ENCODE measurements around the gene C1orf210. TPM values are rescaled to one million over a fixed set of nuclear protein-coding genes. Genes with fewer than 3 reads are reported as not detected.

The C1orf210 gene
- not detected for total RNA-seq
- long read RNA-seq = 0 reads

DNA sequence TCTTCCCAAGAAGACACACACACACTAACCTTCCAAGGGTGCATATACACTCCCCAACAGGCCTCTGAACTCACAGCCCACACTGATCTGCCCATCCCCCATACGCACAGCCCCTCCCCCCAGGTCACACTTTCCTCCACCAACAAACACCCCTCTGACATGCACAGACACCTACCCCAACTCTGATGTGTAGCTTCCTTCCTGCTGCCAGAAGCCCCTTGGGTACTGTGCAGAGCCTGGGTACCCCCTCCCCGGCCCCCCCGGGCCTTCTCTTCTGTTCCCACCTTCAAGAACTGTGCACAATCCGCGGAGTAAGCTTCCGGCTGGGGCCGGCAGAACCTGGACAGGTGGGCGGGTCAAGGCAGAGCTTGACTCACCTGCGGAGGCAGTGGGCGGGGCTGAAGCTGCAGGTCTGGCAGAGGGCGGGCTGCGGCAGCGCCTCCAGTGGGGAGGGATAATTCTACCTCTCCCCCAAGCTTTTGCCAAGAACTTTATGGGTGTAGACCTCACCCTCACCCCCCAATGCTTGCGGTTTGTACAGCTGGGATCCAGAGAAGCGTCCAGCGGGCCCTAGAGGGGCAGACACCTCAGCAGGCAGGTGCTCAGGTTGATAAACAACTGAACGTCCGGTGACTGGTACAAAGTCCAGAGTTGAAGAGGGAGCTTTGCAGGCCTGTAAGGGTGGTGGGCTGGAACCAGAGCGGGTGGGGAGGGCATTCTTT lies at the start of gene C1orf210:
C1orf210 (minus strand) TSS at position 313 of the 722 bp plus-strand sequence. CDS start 2,311 bp downstream, outside the sequence.
- DNase-seq (ENCODE audit: low spot score) = no peak

- DNase-seq (ENCODE audit: low spot score) = peak; percentile 49
Observed at GRCh38 chr1:43334453-43335205, 49.2 kb upstream of the C1orf210 start.

DNA sequence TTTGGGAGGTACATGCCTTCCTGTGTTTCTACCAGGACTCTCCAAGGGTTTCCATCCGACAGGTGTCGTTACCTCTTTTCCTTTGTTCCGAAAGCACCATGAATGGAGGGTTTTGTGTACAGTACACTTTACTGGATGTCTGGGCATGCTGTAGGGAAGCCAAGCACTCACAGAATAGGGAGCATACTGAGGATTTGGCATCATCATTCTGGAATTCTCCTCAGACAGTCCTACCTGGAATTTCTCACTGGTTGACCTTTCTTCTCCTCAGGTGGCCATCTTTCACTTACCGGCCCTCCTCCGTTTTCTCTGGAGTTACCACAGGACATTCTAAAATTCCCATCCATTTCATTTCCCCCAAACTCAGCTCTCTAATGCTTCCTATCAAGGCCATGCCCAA lies 46.3 kb upstream of the C1orf210 start:
- DNase-seq (ENCODE audit: low spot score) = no peak

DNA sequence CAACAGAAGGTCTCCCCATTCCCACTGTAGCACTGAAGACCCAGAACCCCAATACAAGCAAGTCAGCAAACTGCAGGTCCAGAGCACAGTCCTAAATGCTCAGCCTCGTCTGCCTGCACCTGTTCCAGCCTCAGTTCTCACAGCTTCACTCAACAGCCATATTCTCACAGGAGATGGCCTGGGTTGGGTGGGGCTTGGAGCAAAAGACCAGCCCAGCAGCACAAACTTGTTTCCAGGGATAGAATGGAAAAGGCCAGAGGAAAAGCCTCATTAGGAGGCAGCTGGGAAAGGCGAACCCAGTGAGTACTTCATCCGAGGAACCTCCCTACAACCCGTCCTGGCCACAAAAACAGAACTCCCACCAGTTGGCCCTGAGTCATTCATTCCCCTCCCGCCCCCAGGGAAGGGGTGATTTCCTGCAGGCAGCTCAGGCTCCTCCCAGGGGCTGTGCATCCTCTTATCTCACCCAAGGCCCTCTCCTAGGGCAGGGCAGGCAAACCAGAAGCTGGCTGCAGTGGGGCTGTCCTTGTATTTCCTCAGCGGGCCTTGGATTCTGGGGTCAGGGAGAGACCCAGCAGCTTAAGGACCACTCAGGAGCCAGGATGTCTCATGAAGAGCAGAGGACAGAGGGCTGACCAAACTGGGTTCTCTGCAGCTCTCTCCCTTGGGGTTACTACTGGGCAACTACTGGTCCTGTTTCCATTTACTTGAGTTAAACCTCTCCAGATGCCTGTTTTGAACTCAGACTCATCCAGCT lies 44.8 kb upstream of the C1orf210 start:
- DNase-seq (ENCODE audit: low spot score) = peak; percentile 84

DNA sequence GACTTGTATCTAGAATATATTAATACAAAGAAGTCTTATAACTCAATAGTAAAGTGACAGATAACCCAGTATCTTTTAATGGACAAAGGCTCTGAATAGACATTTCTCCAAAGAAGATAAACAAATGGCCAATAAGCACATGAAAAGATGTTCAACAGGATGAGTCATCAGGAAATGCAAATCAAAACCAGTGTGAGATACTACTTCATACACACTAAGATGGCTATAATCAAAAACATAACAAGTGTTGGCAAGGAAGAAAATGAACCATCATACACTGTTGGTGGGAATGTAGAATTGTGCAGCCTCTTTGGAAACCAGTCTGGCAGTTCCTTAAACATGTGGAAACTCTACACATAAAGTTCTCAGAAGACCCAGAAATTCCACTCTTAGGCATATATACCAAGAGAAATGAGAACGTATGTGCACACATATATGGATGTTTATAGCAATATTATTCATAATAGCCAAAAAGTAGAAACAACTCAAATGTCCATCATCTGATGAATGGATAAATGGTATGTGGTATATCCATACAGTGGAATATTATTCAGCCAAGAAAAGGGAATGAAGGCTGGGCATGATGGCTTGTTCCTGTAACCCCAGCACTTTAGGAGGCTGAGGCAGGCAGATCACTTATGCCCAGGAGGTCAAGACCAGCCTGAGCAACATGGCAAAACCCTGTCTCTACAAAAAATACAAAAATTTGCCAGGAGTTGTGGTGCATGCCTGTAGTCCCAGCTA lies 42.3 kb upstream of the C1orf210 start:
- no peak for DNase-seq (ENCODE audit: low spot score)

DNA sequence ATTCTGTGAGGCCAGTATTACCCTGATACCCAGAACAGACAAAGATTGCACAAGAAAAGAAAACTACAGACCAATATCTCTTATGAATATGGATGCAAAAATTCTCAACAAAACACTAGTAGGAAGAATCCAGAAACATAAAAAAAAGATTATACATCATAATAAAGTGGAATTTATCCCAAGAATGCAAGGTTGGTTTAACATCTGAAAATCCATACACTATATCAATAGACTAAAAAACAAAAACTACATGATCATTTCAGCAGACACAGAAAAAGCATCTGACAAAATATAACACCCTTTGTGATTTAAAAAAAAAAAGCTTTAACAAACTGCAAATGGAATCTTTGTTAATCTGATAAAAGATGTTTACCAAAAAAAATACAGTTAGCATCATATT lies 40.0 kb upstream of the C1orf210 start:
- no peak for DNase-seq (ENCODE audit: low spot score)

DNA sequence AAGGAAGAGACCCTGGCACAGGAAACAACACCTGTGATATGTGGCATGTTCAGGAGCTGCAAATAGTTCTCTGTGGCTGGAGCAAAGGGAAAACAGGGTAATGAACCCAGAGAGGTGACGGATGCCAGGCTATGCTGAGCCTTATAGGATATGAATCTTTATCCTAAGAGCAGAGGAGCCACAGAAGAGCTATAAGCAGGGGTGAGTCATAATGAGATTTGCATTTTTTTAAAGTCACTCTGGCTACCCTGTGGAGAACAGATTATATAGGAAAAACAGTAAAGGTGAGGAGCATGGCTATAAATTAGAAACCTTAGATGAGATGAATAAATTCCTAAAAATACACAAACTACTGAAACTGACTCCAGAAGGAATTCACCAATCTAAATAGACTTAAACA lies 39.4 kb upstream of the C1orf210 start:
- no peak for DNase-seq (ENCODE audit: low spot score)

- DNase-seq (ENCODE audit: low spot score) = peak; percentile 49
Observed at GRCh38 chr1:43322506-43322905, 37.1 kb upstream of the C1orf210 start.

GRCh38 chr1:43321331-43321891 lies 36.0 kb upstream of the C1orf210 start:
- DNase-seq (ENCODE audit: low spot score) = peak; percentile 77

DNA sequence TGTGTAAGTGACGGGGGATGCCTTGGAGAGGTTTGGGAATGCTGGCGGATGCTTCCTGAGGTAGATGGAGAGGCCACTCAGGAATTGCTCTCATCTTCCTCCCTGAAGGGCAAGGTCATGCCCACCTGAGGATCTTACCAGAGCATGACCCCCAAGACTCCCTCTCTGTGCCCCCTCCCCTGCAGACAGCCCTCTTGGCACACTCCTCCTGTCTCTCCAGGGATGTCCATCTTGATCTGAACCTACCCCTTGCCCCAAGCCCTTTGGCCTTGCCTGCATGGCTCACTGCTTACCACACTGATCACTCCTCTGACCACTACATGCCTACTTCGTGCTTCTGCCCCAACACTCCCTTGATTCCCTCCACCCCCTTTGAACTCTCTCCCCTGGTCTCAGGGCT lies 34.4 kb upstream of the C1orf210 start:
- peak; percentile 43 for DNase-seq (ENCODE audit: low spot score)

DNA sequence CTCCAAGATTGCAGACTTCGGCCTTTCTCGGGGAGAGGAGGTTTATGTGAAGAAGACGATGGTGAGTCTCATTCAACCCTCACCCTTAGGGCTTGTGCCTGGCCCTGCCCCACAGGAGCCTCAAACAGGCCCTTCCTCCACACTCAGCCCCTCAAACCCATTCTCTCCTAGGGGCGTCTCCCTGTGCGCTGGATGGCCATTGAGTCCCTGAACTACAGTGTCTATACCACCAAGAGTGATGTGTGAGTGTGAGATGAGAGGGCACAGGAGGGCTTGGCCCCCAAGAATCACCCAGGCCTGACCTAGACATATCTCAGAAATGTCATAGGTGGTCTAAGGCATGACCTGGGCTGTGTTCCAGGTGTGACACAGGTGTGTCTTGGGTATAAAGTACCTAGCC lies 33.9 kb upstream of the C1orf210 start:
- DNase-seq (ENCODE audit: low spot score) = peak; percentile 62

DNA sequence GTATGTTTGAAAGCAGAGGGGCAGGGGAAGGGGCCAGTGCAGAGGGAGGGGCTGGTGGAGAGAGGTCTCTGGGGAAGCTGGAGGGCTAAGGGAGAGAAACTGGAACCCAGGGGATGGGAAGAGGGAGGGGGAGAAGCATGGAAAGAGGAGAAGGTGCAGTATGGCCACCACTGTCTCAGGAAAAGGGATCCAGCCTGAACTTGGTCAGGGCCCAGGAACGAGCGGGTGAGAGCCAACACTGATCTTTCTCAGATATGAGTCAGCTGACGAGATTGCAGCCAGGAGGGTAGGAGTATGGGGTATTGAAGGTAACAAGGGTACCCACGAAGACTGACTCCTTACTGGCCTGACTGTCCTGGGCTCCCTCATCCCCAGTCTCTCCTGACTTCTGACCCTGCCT lies 33.5 kb upstream of the C1orf210 start:
- no peak for DNase-seq (ENCODE audit: low spot score)

- DNase-seq (ENCODE audit: low spot score) = no peak
Observed at GRCh38 chr1:43317817-43318471, 32.6 kb upstream of the C1orf210 start.

DNA sequence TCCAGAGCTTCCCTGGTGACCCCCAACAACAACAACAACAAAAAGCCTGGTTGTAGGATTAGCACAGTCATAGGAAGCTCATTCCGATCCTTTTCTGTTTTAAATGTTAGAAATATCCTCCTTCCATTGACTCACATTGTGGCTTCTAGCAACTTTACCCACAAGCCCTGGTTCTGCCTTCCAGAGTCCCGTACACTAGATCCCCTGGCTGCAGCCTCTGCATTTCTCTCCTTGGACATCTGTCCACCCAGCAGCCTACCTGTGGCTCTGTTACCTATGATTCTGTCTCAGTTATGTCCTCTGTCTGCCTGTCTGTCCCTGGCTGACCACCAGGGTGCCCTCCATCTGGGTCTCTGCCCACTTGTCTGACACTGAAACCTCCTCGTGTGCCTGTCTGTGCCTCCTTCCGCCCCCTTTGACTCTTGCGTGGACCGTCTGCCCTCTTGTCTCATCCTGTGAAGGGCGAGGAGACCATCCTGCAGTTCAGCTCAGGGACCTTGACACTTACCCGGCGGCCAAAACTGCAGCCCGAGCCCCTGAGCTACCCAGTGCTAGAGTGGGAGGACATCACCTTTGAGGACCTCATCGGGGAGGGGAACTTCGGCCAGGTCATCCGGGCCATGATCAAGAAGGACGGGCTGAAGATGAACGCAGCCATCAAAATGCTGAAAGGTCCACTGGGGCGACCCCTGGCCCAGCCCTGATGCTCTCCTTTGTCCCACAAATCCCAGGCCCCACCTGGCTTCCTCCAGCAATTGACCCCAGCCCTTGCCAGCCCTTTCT lies 31.5 kb upstream of the C1orf210 start:
- DNase-seq (ENCODE audit: low spot score) = no peak

DNA sequence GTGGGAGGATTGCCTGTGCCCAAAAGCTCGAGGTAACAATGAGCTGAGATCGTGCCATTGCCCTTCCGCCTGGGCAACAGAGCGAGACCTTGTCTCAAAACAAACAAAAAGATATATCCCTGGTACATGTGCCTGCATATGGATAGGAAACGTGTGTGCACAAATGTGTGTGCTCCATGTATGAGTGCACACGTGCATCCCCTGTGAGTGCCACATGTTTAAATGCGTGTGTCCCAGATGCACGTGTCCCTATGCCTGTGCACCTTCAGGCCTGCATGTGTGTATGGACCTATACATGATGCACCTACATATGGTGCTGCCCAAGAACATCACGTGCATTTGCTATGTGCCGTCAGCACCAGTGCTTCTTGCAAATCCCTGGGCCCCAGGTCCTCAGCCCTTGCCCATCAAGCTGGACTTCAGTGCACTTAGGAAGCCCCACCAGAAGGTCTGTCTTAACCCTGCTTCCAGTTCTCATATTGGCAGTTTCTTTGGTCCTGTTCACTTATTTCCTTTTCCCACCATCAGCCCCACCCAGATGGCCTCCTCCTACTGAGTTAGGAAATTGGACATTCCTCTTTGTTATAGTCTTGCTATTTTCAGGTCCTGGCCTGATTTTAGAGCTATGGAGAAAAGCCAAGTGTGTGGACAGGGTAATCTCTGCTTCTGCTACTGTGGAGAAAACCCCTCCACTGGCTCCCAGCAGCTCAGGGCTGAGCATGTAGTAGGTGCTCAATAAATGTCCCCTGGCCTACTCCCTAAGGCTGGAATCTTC lies 30.8 kb upstream of the C1orf210 start:
- DNase-seq (ENCODE audit: low spot score) = no peak

DNA sequence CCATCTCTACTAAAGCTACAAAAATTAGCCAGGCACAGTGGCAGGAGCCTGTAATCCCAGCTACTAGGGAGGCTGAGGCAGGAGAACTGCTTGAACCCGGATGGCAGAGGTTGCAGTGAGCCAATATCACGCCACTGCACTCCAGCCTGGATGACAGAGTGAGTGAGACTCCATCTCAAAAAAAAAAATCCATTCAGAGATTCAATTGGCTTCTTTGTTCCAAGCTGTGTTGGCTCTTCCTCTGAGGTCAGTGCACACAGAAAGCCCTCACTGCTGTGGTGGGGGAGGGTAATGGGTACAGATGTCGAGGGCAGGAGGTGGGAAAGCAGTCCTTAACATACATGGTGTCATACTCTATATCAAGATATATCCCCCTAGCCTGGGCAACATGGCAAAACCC lies 30.1 kb upstream of the C1orf210 start:
- no peak for DNase-seq (ENCODE audit: low spot score)

- no peak for DNase-seq (ENCODE audit: low spot score)
Observed at GRCh38 chr1:43314233-43314632, 28.9 kb upstream of the C1orf210 start.

- DNase-seq (ENCODE audit: low spot score) = no peak
Observed at GRCh38 chr1:43313771-43314170, 28.4 kb upstream of the C1orf210 start.
